Fibroblast of skin of back (primary cell): Measurements from ENCODE around the gene CACNA2D4.

Source experiments
- DNase-seq: peaks from one replicate; pipeline ENCODE4 v3.0.0-alpha.2; 2013

CACNA2D4 gene

DNA sequence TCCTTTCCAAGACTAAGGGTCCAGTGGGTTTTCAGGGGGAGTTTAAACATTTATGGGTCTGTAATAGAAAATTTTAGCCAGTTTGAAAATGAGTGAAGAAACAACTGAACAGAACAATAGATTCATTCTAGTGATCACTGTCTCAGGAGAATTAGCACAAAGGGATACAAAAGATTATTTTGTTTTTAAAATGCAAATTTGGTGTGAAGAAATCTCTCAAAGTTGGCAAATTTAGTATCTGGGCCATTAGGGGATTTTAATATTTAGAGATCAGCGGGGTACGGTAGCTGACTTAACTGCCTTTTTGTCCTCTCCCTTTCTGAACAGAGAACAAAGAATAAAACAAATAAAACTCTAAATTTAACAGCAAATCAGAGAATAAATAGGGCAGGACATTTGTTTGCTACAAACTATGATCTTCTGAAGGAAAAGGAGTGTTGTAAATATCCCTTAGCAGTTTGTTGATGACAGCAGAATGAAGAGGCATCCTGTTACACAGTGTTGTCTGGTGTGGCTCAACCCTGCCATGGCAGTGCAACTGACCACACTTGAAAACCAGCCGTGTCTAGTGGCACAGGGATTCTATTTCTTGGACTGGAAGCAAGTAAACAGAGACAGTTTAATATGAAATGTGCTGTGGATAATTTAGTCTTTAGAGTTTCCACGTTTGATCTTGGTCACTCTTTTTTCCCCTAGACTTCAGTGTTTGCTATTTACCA lies 144.4 kb downstream of the CACNA2D4 start:
- no peak for DNase-seq

DNA sequence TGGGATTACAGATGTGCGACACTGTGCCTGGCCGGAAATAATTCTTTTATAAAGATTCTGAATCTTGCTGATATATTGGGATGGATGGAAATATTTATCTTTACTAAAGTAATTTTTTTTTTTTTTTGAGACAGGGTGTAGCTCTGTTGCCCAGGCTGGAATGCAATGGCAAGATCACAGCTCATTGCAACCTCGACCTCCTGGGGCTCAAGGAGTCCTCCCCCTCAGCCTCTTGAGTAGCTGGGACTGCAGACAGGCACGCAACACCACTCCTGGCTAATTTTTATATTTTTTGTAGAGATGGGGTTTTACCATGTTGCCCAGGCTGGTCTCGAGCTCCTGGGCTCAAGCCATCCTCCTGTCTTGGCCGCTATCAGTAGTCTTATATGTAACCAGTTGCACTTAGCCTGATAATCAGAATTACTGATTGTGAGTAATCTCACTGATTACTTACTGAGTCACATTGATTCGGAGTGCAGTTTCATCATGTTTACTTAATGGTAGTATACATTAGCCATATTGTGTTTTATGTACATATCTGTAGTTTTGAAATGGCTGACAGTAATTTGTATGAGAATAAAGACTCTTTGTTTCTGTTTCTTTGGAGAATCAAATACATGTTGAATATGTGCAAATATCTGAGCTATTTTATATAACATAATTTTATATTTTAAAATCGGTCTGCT lies 148.5 kb downstream of the CACNA2D4 start:
- DNase-seq, result no peak

DNA sequence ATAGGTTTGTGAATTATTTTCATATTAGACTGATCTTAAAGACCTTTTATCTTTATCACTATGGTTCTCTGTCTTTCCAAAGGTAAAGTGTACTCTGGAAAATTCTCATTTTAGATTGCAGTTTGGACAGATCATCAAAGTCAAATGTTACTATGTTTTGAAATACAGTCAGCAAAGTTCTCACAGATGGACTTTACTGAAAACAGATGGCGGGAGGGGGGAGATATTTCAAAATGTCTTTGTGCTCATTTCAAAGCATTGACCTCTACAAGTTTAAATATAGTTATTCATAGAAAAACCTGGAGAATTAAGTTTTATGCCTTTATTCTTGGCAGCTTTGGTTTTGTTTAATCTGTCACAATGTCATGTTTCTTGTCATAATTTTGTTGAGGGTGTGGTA lies 149.8 kb downstream of the CACNA2D4 start:
- DNase-seq, result no peak

DNA sequence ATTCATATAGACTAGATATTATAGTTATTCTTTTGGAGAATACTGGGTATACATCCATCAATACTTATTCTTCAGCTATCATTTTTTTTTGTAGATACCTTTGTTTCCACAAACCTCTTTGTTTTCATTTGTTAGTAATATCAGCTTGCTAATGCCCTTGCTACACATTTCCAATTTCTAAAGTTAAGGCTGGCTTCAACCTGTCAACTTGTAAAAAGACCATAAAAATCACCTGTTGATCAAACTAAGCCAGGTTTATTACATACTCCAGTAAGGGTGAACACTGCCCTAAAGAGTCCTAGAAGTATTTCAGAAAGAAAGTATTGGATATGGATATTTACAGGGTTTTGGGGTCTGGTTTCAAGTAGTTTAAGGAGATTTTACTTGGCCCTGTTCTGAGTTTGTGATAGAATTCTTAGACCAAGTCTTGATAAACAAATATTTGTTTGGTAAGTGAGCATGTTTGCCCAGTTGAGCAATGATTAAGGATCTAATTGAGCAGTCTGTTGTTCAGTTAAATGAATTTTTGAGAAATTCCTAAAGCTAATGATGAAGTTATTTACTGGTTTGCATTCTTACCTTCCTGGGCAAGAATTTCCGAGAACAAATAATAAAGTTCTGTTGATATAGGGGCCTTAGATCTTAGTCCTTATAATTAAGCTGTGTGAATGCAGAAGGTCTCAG lies 150.9 kb downstream of the CACNA2D4 start:
- no peak for DNase-seq

DNA sequence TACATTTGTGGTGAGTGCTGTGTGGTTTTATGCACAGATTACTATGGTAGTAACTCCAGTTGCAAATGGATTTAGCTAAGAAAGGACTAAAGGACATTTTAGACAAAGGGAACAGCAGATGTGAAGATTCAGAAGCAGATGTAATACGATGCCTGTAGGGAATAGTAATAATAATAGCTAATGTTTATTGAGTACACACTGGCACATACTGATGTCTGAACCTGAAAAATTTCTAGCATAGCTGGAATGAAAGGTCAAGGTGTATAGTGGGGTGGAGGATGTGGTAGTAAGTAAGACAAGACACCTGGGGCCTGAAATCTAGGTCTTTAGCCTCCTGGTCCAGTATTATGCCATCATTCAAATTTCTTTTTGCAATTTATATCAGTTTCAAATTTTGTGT lies 152.3 kb downstream of the CACNA2D4 start:
- DNase-seq, result no peak

DNA sequence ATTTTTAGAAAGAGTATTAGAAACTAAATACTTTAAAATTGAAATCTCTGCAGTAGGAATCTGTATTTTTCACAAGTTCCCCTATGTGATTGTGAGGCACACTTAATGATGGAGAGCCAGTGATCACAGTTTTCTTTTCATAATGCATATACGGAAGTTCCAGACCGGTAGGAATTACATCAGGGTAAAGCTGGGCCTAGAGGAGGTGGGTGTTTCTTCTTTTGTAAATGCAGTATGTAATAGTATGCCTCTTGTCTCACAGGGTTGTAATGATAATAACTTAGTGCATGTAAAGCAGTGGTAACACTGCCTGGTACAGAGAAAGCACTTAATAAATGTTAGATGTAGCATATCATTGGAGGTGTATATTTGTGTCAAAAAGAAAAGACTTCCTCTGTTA lies 155.3 kb downstream of the CACNA2D4 start:
- no peak for DNase-seq

DNA sequence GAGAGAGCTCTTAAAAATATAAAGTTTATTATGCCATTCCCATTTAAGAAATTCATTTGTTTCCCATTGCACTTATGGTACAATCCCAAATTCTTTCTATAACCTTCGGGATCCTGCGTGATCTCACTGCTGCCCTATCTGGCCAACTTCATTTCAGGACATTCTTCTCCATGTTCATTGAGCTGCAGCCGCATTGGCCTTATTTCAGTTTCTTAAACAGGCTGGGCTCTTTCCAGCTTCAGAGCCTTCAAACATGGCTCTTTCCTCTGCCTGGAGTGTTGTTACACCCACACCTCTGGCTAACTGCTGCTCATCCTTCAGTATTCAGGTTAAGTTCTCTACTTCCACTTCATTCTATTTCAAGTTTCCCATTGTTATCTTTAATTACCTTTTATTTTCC lies 156.6 kb downstream of the CACNA2D4 start:
- DNase-seq, result no peak

DNA sequence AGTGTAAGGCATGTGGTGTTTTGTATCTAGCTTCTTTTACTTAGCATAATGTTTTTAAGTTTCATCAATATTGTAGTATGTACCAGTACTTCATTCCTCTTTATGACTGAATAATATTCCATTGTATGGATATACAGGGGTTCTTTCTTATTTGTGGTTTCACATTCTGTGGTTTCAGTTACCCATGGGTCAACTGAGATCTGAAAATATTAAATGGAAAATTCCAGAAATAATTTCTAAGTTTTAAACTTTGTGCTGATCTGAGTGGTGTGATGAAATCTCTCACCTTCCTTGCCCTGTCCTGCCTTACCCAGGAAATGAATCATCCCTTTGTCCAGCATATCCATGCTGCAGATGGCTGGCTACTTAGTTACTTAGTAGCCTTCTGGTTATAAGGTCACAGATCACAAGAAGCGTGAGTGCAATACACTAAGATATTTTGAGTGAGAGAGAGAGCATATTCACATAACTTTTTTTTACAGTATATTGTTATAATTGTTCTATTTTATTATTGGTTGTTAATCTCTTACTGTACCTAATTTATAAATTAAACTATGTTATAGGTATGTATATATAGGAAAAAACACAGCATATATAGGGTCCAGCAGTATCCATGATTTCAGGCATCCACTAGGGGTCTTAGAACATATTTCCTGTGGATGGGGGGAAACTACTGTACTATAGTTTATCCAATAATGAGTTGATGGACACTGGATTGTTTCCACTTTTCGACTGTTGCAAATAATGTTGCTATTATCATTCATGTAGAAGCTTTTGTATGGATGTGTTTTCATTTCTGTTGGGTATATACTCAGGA lies 157.7 kb downstream of the CACNA2D4 start:
- DNase-seq, result no peak

DNA sequence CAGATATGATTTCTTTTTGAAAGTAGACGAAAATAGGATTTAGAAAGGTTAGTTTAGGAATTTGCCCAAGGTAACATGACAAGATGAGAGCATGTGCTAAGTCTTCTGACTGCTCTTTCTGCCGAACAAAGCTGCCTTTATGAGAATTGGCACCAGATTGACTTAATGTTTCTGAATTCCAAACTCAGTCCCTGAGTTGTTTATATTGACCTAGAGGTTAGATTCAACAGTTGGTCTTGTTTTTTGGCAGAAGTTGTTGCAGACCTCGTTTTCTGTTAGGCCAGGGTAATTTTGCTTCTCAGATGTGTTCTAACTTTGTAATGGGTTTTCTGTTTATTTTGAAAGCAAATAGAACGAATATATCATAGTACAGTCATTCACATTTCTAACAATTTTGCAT lies 159.6 kb downstream of the CACNA2D4 start:
- no peak for DNase-seq

DNA sequence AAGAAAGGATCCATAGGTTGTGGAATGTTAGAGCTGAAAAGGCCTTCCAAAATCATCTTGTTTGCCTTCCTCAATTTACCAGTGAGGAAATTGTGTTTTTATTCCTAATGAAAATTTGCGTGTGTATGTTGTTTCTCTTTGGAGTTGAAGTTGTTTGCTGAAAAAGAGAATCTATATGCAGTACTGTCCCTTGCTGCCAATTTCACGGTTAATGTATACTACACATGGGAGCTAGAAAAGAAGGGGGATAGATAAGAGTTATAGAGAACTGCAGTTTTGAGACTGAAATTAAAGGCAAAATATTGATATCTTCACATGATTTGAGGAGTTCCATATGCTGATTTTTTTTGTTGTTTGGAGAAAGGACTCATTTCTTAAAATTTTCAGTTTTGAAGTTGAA lies 160.1 kb downstream of the CACNA2D4 start:
- no peak for DNase-seq

DNA sequence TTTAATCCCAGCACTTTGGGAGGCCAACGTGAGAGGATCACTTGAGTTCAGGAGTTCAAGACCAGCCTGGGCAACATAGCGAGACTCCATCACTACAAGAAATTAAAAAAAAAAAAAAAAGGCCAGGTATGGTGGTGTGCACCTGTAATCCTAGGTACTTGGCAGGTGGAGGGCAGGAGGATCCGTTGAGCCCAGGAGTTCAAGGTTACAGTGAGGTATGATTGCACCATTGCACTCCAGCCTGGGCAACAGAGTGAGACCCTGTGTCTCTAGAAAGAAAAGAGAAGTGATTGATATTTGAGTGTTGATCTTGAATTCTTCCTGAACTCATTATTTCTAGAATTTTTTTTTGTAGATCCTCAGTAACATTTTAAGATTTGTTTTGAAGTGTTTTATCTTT lies 168.2 kb downstream of the CACNA2D4 start:
- DNase-seq, result no peak

DNA sequence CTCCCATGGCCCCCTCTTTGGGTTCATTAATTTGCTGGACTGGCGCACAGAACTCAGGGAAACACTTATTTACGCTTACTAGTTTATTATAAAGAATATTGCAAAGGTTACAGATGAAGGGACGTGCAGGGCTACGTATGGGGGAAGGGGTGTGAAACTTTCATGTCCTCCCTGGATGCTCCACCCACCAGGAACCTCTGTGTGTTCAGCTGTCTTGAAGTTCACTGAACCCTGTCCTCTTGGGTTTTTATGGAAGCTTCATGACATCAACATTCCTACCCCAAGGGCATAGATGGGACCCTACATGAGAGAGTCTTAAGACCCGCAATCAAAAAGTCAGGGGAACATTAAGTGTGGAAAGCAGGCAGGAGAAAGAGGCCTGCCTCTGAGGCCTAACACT lies 169.4 kb downstream of the CACNA2D4 start:
- no peak for DNase-seq

DNA sequence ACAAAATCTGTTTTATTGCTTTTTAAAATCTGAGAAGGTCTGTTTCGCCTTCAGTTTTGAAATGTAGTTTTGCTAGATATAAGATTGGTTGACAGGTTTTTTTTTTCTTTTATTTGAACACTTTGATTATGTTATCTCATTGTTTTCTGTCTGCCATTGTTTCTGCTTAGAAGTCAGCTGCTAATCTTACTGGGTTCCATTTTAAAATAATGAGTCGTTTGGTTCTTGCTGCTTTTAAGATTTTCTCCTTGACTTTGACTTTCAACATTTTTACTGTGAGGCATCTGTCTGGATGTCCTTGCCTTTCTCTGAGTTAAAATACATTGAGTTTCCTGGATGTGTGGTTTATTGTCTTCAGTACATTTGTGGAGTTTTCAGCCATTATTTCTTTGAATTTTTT lies 170.8 kb downstream of the CACNA2D4 start:
- DNase-seq, result no peak

DNA sequence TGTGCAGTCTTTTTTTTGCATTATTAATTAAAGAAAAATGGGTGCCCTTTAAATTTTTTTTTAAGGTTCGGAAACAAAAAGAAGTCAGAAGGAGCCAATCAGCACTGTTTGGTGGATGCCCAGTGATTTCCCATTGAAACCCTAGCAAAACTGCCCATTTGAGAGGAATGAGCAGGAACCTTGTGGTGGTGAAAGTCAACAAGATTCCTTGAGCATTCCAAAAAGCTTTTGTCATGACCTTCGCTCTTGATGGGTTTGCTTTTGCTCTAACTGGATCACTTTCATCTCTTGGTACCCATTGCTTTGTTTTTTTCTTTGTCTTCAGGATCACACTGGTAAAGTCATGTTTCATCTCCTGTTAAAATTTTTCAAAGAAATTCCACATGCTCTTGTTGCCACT lies 173.5 kb downstream of the CACNA2D4 start:
- peak; percentile 56 for DNase-seq
